KMS-11 (cell line): Measurements from ENCODE around the gene TEX2.

ENCODE experiments used
- H2AFZ ChIP-seq: fragments of 200-600 bp; sonication (generic); 2 replicates; pipeline ENCODE4 v1.6.1; 2016; ENCODE audit warnings: antibody characterized with exemption, mixed run types, low read depth
- H3K27ac ChIP-seq: fragments of 200-600 bp; sonication (generic); 2 replicates; pipeline ENCODE4 v1.6.1; 2016; ENCODE audit warnings: mild to moderate bottlenecking, mixed run types
- H3K27me3 ChIP-seq: fragments of 200-600 bp; sonication (generic); 2 replicates; pipeline ENCODE4 v1.6.1; 2017; ENCODE audit warnings: mild to moderate bottlenecking, low read depth, mixed run types, moderate library complexity; ENCODE audit not compliant: insufficient read depth
- H3K36me3 ChIP-seq: fragments of 200-600 bp; sonication (generic); 2 replicates; pipeline ENCODE4 v1.6.1; 2017; ENCODE audit warnings: mild to moderate bottlenecking, mixed run types; ENCODE audit not compliant: insufficient read depth
- H3K4me1 ChIP-seq: fragments of 200-600 bp; sonication (generic); 2 replicates; pipeline ENCODE4 v1.6.1; 2016; ENCODE audit warnings: mild to moderate bottlenecking, low read depth, mixed run types; ENCODE audit not compliant: poor library complexity, severe bottlenecking
- H3K4me2 ChIP-seq: fragments of 200-600 bp; sonication (generic); 2 replicates; pipeline ENCODE4 v1.7.0; 2016; ENCODE audit warnings: mild to moderate bottlenecking, mixed run types
- H3K4me3 ChIP-seq: fragments of 200-600 bp; sonication (generic); IDR thresholded peaks from 2 replicates; pipeline ENCODE4 v1.6.1; 2017; ENCODE audit warnings: low read depth, low read length, mixed read lengths; ENCODE audit not compliant: insufficient read depth
- H3K79me2 ChIP-seq: fragments of 200-600 bp; sonication (generic); 2 replicates; pipeline ENCODE4 v1.6.1; 2016; ENCODE audit warnings: low read depth, mixed run types; ENCODE audit not compliant: insufficient read depth
- H3K9ac ChIP-seq: fragments of 200-600 bp; sonication (generic); 2 replicates; pipeline ENCODE4 v1.6.1; 2016; ENCODE audit warnings: mild to moderate bottlenecking, mixed run types
- H4K20me1 ChIP-seq: fragments of 200-600 bp; sonication (generic); 2 replicates; pipeline ENCODE4 v1.6.1; 2016; ENCODE audit warnings: mild to moderate bottlenecking, mixed run types; ENCODE audit not compliant: insufficient read depth
- CTCF ChIP-seq: fragments of 200-600 bp; sonication (generic); conservative IDR thresholded peaks from 2 replicates; pipeline ENCODE4 v1.6.1; 2017; ENCODE audit warnings: low read depth, mild to moderate bottlenecking, antibody characterized with exemption, low read length, moderate library complexity, mixed read lengths

TEX2 gene

GRCh38 chr17:64130559-64131001 is 132.5 kb downstream of the TEX2 start:
- no peak for TF ChIP-seq CTCF
- H3K27me3 ChIP-seq: no peaks in the 10 kb centered on the region
- peaks cover 60% of the 10 kb centered on the region for H3K4me1 ChIP-seq
- no peaks in the 10 kb centered on the region for H4K20me1 ChIP-seq
- peak overlapping the region; percentile 46 for H2AFZ ChIP-seq
- H3K9ac ChIP-seq: peak overlapping the region; percentile 78
- no peaks in the 10 kb centered on the region for H3K36me3 ChIP-seq
- H3K4me3 ChIP-seq: no peak overlapping the region
- peak overlapping the region; percentile 83 for H3K27ac ChIP-seq
- peaks cover 40% of the 10 kb centered on the region for H3K79me2 ChIP-seq
- H3K4me2 ChIP-seq: peak overlapping the region; percentile 64

- Histone ChIP-seq H3K79me2 (peaks cover 46% of the 10 kb centered on the region), H3K27ac (peak within 1 kb of the TSS; percentile 83)
These were observed 133.1 kb downstream of the TEX2 start, which contains the start of gene ERN1 for GRCh38 chr17:64129765-64130558. Gene ERN1, minus strand, starts transcription at chr17:64130144. Its CDS starts 115 bp downstream, at chr17:64130029.

GRCh38 chr17:64129515-64129764 is 133.6 kb downstream of the TEX2 start:
- Histone ChIP-seq H3K4me3 (no peak overlapping the region), H4K20me1 (no peaks in the 10 kb centered on the region), H2AFZ (peak overlapping the region; percentile 19; the same call in 1 of the 2 replicates), H3K27ac (peak overlapping the region; percentile 63), H3K36me3 (no peaks in the 10 kb centered on the region), H3K4me1 (peaks cover 71% of the 10 kb centered on the region), H3K9ac (peak overlapping the region; percentile 76), H3K4me2 (peak overlapping the region; percentile 88), H3K27me3 (no peaks in the 10 kb centered on the region), H3K79me2 (peaks cover 51% of the 10 kb centered on the region)
- TF ChIP-seq CTCF: no peak

More at GRCh38 chr17:64129765-64130558, 133.1 kb downstream of the TEX2 start, which contains the start of gene ERN1:
- TF ChIP-seq CTCF: no peak
- Histone ChIP-seq H4K20me1 (no peaks in the 10 kb centered on the region), H2AFZ (peak within 1 kb of the TSS; percentile 46), H3K4me3 (no peak within 1 kb of the TSS), H3K27me3 (no peaks in the 10 kb centered on the region), H3K36me3 (no peaks in the 10 kb centered on the region), H3K9ac (peak within 1 kb of the TSS; percentile 78), H3K4me1 (peaks cover 66% of the 10 kb centered on the region), H3K4me2 (peak within 1 kb of the TSS; percentile 88)

GRCh38 chr17:64128787-64129514 is 134.1 kb downstream of the TEX2 start:
- Histone ChIP-seq H3K27ac (peak overlapping the region; percentile 63), H4K20me1 (no peaks in the 10 kb centered on the region), H3K4me2 (peak overlapping the region; percentile 88), H3K36me3 (no peaks in the 10 kb centered on the region), H3K4me1 (peaks cover 75% of the 10 kb centered on the region), H3K27me3 (no peaks in the 10 kb centered on the region), H3K79me2 (peaks cover 56% of the 10 kb centered on the region), H3K4me3 (no peak overlapping the region), H3K9ac (peak overlapping the region; percentile 76), H2AFZ (peak overlapping the region; percentile 19; the same call in 1 of the 2 replicates)
- TF ChIP-seq CTCF: no peak
